Measurements from ENCODE around the gene CARMIL3.
A peak's percentile ranks its signal among the peaks of the same experiment; 100 is the strongest.
"Not testable (repeated sequence)": the region's sequence is repeated elsewhere in the genome, so short reads cannot be mapped to it uniquely, and the experiment has no call there.

CARMIL3 gene

DNA sequence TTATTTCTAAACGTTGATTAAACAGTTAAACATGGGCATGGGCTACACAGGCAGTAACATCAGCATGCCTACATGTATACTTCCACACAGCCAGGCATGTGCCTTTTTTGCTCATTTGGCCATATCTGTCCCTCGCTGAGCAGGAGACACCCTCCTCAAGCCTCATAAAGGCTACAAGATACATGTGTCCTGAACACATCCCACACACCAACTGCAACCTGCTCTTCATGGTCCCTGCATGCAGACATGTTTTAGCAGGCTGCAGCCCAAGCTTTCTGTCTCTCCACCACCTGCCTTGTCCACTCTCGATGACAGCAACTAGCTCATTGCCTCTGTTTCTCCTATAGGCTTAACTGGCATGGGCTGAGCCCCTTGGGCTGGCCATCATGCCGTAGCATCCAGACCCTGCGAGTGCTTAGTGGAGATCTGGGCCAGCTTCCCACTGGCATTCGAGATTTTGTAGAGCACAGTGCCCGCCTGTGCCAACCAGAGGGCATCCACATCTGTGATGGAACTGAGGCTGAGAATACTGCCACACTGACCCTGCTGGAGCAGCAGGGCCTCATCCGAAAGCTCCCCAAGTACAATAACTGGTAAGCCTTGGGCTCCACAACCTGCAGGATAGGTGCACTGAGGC, 44.9 kb downstream of the CARMIL3 start:
- no peak for DNase-seq (ENCODE audit: low read depth)

DNA sequence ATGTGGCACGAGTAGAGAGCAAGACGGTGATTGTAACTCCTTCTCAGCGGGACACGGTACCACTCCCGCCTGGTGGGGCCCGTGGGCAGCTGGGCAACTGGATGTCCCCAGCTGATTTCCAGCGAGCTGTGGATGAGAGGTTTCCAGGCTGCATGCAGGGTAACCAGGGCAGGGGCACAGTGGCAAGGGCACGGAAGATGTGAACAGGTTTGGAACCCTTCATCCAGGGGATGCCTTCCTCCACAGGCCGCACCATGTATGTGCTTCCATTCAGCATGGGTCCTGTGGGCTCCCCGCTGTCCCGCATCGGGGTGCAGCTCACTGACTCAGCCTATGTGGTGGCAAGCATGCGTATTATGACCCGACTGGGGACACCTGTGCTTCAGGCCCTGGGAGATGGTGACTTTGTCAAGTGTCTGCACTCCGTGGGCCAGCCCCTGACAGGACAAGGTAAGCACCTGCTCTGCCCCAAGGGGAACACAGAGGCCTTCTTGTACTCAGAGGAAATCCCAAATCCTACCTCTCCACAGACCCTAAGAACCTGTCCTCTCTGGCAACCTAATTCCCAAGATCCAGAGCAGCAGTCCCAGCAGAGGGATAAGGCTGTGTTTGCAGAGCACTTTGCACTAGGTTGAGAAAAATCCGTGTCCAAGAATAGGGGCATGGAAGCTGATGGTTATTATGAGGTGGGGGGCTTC, 46.6 kb downstream of the CARMIL3 start:
- no peak for DNase-seq (ENCODE audit: low read depth)

DNA sequence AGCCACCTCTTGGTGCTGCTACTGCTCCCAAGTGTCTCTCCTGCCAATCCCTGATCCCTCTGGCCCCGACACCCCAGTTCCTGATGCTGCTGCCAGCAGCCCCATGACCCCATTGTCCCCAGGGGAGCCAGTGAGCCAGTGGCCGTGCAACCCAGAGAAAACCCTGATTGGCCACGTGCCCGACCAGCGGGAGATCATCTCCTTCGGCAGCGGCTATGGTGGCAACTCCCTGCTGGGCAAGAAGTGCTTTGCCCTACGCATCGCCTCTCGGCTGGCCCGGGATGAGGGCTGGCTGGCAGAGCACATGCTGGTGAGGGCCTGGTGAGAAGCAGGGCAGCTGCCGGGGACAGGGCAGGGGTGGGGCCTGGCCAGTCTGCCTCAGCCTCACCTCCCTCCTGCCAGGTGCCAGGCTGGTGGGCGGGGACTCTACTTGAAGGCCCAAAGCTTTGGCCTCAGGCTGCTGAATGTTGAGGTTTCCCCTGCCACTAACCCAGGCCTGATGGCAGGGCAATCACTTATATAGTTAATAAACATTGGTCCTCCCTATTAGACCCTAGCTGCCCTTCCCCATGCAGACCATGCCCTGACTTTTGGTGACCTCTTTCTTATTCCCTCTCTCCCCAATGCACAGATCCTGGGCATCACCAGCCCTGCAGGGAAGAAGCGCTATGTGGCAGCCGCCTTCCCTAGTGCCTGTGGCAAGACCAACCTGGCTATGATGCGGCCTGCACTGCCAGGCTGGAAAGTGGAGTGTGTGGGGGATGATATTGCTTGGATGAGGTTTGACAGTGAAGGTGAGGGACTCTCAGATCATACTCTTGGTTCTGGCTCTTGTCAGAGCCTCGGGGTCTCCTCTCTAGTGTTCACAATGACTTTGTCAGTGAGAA, 47.4 kb downstream of the CARMIL3 start:
- no peak for DNase-seq (ENCODE audit: low read depth)

DNA sequence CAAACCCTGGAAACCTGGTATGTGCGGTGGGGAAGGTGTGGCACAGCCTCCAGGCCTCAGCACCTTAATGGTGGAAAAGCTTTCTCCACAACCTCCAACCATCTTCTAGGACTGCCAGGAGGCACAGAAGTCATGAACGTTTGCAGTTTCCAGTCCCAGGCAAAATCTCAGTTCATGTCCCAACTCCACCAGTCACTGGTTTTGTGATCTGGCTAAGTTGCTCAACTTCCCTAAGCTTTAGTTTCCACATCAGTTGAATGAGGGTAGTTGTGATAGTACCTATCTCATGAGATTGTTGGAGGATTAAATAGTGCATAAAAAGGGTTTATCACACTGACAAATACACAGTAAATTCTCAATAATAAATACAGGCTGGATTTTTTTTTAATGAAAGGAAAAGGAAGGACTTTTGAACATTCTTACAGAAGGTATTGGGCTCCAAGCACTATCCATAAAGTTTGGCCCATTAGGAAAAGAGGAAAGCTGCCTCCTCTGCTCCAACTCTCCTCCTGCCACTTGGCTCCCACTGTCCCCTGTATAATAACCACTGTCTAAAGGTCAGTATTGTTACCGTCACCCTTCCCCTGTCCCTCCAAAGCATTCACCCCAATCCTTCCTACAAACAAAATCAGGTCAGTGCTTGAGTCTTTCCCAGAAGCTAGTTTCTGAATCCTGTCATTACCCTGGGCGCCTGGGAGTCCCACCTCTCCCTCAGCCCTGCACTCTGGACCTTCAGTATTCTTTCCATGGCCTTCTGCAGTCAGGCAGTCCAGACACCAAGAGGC, 48.6 kb downstream of the CARMIL3 start:
- DNase-seq (ENCODE audit: low read depth) = no peak

DNA sequence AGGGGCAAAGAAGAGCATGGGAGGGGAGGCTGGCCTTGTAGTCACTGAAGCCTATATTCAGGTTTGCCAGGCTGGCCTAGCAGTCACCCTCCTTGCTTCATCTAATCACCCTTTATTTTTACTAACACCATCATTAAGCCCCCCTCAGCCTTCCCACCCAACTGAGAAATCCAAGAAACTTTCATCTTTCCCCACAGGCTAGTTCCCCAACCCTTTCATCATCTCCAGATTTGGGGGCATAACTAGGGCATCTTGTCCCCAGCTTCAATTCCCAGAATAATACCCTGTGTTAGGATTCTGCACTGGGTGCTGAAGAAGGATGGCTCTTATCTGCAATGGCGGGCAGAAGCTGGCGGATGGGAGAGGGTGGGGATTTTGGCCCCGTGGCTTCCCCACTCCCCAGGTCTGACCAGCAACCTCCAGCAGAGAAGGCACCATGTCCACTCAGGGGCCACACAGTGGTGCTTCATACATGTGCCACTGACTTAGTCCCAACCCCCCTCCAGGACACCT, 49.2 kb downstream of the CARMIL3 start:
- DNase-seq (ENCODE audit: low read depth) = no peak

DNA sequence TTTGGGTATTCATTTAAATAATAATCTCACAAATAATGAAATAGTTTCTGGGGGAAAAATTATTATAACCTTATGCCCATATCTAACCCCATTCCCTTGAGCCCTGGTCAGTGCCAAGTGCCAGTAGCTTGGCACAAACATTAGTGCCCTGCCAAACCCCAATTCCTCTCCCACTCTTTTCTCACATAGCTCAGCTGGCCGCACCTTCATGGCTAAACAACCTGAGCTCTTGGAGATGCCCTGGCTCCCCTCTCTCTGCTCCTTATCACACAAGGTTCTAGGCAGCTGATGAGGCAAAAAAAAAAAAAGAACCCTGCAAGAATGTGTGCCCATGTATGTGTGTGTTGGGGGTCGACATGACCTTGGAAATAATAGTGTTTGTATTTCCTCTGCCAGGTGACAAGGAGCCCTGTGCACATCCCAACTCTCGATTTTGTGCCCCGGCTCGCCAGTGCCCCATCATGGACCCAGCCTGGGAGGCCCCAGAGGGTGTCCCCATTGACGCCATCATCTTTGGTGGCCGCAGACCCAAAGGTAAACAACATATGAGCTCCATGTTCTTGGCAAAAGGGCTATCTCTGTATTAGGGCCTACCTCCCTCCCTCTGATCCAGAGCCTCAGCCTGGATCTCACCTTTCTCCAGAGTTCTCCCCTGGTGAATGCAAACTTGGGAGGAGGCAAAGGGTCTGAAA, 50.7 kb downstream of the CARMIL3 start:
- no peak for DNase-seq (ENCODE audit: low read depth)

DNA sequence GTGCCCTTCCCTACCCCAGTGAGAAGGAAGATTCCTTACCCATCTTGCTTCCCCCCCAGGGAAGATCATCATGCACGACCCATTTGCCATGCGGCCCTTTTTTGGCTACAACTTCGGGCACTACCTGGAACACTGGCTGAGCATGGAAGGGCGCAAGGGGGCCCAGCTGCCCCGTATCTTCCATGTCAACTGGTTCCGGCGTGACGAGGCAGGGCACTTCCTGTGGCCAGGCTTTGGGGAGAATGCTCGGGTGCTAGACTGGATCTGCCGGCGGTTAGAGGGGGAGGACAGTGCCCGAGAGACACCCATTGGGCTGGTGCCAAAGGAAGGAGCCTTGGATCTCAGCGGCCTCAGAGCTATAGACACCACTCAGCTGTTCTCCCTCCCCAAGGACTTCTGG, 51.6 kb downstream of the CARMIL3 start:
- no peak for DNase-seq (ENCODE audit: low read depth)

DNA sequence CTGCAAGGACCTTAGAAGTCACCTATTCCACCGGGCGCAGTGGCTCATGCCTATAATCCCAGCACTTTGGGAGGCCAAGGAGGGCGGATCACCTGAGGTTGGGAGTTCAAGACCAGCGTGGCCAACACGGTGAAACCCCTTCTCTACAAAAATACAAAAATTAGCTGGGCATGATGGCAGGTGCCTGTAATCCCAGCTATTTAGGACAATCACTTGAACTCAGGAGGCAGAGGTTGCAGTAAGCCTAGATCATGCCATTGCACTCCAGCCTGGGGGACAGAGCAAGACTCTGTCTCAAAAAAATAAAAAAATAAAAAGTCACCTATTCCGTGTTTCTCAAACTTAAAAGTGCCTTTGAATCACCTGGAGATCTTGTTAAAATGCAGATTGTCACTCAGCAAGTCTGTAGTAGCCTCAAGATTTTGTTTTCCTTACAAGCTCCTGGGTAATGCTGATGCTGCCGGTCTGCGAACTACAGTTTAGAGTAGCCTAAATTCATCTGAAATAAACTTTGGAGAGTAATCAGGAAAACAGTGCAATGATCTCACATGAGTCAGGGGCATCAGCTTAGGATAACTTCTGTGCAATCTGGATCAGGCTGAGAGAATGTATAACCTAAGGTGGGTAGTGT, 53.9 kb downstream of the CARMIL3 start:
- DNase-seq (ENCODE audit: low read depth) = not testable (repeated sequence)

DNA sequence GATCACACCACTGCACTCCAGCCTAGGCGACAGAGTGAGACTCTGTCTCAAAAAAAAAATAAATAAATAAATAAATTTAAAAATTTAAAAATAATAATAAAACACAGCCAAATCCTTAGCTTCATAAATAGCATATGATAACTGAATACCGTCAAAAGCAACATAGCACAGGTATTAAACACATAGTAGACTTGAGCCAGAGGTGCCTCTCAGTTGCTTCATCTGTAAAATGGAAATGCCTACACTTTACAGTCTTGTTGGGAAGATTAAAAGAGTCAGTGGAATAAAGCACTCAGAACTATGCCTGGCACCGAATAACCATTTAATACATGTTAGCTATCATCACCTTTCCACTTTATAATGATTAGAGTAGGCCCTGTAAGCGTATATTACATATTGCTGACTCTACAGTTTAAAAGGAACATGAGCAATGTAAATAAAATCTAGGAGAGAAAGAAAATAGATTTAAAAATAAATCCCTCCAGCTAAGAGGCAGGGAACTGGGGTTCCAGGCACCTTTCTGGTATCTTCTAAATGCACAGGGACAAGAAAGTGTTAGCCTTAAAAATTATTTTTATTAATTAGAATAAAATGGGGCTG, 55.0 kb downstream of the CARMIL3 start:
- DNase-seq (ENCODE audit: low read depth) = no peak

DNA sequence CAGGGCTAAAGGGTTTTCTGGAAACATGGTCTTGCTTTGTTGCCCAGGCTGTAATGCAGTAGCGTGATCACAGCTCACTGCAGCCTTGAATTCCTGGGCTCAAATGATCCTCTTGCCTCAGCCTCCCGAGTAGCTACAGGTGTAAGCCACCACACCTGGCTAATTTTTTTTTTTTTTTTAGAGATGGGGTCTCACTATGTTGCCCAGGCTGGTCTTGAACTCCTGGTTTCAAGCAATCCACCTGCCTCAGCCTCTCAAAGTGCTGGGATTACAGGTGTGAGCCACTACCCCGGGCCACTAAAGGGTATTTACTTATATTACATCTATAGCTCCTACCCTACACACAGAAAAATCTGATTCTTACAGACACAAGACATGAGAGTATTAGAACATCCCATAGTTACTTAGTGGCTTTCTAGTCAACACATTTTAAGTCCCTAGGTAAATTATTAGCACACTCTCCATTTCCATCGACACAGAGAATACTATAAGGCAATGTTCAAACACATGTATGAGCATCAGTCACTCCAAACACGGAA, 56.6 kb downstream of the CARMIL3 start:
- DNase-seq (ENCODE audit: low read depth) = no peak

DNA sequence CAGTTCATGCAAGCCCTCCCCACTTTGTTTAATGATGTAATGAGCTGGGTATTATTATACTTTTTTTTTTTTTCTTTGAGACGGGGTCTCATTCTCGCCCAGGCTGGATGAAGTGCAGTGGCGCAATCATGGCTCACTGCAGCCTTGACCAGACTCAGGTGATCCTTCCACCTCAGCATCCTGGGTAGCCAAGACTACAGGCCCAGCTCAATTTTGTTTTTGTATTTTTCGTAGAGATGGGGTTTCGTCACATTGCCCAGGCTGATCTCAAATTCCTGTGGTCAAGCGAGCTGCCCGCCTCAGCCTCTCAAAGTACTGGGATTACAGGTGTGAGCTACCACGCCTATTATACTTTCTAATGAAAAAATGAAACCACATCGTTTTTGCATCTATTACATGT, 58.3 kb downstream of the CARMIL3 start:
- DNase-seq (ENCODE audit: low read depth) = no peak

DNA sequence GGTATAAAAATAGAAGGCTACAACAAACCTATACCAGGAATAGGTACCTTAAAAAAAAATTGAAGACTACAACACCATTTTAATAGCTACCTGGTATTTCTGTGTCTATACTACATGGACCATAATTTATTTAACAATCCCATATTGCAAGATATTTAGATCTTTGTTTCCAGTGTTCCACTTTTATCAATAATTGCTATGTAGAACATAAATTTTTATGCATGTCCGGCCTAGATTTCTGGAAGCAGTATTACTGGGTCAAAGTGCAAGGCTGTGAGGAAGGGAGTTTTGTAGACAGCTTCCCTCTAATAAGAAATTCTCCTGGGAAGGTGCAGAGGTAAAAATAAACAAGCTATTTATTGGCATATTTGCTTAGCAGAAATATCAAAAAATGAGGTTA, 58.7 kb downstream of the CARMIL3 start:
- no peak for DNase-seq (ENCODE audit: low read depth)

DNA sequence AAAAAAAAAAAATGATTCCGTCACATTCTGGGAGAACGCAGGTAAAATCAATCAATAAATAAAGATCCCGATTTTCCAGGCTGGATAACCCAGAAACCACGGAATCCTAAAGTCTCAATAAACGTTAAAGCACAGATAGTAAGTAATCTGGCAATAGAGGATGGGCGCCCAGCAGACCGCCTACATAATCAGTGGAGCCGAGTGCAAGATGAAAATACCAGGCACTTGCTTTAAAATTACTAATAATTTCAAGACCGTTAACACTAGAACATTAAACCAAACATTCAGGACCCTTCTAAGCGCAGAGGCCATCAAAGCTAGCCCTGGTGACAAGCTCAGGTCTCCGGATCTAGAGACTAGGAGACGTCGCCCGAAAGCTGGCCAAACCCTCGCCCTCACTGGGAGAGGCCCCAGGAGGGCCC, 61.6 kb downstream of the CARMIL3 start:
- DNase-seq (ENCODE audit: low read depth) = no peak

DNA sequence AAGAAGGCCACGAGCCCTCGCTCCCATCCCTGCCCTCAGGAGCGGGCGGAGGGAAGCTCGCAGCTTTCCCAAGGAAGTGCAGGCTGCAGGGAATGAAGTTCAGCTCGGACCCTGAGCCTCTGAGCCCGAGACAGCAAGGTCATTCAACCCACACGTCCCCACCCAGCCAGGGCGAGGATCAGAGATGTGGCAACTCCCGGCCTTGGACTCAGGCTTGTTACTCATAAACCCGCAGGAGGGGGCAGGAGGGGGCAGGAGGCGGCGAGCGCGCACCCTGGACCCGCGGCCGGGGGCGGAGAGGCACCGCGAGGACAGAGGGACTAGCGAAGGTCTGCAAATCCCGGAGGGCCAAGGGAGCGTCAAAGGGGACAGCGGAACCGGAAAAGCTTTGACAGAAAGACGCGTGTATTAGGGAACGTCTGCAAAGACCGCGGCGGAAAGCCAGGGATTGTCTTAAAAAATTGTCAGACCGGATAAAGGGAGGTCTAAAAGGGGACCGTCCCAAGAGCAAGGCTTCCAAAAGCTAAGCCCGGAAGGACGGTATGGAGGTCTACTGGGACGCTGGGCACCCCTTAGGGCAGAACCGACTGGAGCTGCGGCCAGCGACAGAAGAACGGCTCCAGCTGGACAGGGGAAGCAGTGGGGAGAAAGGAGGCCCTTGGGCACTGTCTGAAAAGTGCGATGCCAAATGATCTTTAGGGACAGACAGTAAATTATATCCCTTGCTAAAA, 62.2 kb downstream of the CARMIL3 start:
- peak; percentile 55 for DNase-seq (ENCODE audit: low read depth)

DNA sequence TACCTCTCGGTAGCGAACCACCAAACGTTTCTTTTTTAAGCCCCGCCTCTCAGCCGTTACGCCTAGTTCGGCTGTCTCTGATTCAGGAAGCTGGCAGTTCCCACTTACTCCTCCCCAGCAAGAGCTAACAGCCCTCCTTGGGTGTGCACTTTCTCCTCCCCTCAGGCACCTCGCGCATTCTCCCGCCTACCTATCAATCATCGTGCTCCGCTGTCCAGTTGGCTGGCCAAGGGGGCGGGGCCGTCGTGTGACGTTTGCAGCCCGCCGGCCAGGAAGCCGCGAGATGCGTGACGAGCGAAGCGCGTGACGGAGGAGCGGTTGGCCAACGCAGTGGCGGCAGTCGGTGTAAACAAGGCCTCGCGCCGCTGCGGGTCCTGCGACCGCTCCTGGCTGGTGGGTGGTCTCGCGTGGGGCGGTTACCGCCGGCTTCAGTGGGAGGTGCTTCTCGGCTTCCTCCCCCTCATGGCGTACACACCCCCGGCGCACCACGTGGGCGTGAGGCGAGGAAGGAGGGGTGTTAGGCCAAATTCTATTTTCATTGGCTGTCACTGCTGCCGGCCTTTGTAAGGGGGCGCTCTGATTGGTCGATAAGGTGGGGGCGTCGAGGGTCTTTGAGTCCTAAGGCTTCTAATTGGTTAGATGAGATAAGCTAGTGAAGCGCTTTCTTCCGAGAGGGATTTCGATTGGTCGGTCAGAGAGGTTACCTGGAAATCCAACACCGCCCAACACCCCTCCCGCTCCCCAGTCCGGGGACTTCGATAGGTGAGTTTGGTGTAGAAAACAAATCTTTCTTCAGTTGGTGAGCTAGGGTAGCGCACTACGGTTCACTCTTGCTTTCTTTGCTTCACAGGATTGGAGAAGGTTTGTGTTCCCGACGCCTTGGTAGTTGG, 63.0 kb downstream of the CARMIL3 start, which contains the start of the genes DCAF11 and NRL:
Gene DCAF11 (plus strand): TSS at position 246 of the 890 bp plus-strand sequence. CDS start 818 bp downstream, outside the sequence.
Gene NRL (minus strand): TSS at position 418 of the 890 bp plus-strand sequence. CDS start 32,101 bp downstream, outside the sequence.
- DNase-seq (ENCODE audit: low read depth) = peak; percentile 94

DNA sequence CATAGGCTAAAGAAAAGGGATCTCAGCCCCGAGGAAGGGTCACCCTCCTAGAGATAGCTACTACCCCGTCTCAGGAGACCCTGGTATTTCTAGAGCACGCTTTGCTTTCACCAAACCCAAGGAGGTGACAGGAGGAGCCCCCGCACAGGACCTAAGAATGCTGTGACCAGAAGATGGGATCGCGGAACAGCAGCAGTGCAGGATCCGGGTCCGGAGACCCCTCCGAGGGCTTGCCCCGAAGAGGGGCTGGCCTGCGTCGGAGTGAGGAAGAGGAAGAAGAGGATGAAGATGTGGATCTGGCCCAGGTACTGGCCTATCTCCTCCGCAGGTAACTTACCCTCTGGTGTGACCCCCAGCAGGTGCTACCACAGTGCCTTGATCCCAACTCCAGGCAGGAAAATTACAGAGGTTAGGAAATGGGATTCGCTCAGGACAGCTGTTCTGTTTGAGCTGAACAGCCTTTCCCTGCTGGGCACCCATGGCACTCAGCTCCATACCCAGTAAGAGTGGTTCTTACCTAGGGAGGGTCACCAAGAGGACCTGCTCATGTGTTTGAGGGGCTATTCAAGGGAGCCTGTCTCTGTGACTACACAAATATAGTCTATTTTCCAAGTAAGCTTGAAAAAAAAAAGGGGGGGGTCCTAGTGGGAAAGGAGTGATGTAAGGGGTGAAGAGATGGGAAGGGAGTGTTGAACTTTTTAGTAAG, 63.8 kb downstream of the CARMIL3 start:
- DNase-seq (ENCODE audit: low read depth) = no peak

DNA sequence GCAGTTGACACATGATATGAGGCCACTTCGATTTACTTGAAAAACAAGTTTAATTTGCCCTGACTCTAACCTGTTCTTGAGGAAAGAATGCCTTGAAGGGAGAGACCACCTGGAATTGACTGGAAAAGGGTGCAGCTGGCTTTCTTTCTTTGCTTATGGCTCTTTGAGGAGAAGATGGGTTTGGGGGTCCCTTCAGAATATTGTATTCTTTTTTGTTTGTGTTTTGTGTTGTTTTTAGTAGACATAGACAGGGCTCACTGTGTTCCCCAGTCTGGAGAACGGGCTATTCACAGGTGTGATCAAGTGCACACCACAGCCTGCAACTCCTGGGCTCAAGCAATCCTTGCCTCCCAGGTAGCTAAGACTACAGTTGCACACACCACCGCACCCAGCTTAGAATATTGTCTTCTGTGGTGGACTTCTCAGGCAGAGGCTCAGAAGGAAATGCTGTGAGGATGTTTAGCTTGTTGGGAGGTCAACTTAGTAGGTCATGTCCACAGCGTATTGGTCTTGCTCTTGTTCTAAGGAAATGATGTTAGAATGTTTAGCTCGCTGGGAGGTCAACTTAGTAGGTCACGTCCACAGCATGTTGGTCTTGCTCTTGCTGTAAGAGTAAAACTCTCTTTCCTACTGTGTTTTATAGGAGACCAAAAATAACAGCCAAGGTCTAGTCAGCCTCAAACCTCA, 64.5 kb downstream of the CARMIL3 start:
- no peak for DNase-seq (ENCODE audit: low read depth)

Measured in stimulated activated CD8-positive, alpha-beta memory T cell treated with anti-CD3 and anti-CD28 coated beads, Interleukin-12 subunit alpha, Interleukin-12 subunit beta, amount 100 ng/mL, for 1 hour (primary cell).